NCI-H1436 (cell line): Measurements from ENCODE around the gene MLYCD.

ENCODE experiments used
- DNase-seq: peaks from one replicate; lab custom pipeline; 2025; lab: John Stamatoyannopoulos, UW

The MLYCD gene

DNA sequence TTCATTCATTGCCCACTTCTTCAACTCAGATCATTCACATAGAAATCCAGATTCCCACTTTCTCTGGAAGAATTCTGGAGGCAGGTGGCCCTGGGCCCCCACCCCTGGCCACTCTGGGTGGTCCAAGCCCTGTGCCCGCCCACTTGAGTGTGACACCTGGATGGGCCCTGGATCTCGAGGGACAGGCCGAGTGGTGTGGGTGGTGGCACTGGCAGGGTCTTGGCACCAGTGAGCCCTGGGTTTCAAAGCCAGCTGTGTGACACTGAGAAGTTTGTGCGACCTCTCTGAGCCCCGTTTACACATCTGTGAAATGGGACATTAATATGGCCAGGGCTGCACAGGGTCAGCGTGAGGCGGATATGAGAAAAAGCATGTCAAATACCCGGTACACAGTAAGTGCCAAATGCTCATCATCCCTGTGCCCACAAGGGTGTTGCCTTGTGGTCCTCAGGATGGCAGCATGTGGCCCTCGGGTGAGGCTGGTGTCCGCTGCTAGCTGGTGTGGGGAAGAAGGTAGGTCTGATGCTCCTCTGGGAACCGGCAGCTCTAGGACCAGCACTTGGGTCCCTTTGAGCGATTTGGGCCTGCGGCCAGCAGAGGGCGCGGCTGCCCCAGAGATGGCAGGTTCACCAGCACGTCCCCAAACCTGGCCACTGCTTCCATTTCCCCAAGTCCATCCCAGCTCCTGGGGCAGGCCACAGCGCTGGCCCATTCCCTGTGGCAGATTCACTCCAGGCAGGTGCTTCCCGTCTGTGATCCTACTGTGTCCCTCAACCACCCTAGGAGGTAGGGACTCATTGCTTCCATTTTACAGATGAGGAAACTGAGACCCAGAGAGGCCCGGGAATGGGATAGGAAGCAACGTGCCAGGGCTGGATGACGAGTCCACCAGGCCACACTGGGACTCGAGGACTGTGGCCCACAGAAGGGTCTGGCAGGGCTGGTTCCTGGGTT lies 57.7 kb downstream of the MLYCD start:
- DNase-seq, result peak; percentile 65

DNA sequence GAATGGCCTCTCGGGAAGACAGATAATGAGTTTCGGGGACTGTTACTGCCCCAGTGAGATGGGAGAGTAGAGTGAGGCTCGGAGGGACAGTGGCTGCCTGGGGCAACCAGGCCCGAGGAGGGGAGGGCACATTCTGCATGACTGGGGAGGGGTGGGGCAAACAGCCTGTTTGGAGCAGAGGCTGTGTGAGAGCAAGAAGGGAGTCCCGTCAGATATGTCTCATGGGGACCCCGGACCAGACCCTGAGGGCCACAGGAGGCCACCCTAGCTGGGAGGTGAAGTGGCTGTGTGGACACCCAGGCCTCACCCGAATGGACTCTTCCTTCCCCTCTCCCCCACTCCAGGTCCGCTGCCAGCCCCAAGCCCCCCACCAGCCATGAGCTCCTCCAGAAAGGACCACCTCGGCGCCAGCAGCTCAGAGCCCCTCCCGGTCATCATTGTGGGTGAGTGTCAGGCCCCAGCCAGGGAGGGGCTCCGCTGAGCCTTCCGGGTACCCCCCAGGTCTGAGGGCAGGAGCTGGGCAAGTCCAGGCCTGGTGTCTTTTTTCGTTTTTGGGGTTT lies 58.5 kb downstream of the MLYCD start:
- DNase-seq, result no peak

DNA sequence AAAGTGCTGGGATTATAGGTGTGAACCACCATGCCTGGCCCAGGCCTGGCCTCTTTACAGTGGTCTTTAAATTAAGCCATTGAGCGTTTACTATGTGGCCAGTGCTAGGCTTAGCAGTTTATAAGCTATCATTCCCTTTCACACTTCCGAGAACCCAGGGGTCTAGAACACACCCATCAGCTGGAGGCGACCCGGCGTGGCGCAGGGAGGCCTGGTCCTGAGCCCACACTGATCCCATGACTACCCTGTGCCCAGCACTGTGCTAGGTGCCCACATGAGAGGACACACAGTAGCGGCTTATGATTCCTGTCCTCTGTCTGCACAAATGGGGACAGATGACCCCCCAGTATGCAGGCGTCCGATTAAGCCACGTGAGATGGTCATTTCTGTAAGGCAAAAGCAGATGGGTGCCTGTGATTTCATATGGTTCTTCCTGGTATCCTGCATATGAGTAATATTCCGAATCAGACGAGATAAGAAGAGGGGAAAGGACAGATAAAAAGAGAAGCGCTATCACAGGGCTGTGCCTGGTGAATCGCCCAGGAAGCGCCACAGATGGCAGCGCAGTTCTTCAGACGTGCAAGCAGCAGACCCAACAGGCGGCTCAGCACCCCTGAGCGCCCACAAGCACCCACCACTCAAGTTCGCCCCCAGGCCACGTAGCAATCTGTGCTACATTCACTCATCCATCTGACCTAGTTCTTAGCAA lies 59.4 kb downstream of the MLYCD start:
- DNase-seq, result no peak

DNA sequence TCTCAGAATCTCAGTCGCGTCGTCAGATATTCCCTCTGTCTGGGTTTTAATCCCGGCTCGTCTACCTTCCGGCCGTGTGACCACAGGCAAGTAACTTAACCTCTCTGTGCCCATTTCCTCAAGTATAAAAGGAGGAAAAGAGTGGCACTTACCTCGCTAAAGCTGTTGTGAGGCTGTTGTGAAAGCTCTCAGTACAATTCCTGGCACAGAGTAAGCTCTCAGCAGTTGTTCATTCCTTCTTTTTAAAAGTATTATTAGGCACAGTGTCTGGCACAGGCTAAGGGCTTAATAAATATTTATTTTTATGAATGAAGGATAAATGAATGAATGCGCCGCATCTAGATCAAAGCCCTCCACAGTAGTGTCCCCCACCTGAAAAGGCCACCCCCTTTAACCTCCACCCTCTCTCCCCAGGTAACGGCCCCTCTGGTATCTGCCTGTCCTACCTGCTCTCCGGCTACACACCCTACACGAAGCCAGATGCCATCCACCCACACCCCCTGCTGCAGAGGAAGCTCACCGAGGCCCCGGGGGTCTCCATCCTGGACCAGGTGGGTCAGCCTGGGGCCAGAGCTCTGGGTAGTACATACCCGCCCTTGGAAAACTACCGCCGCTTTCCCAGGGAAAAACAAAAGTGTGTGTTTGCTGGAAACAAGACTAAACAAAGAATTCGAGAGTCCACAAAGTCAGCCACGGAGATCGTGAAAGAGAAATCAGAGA lies 60.1 kb downstream of the MLYCD start:
- no peak for DNase-seq

DNA sequence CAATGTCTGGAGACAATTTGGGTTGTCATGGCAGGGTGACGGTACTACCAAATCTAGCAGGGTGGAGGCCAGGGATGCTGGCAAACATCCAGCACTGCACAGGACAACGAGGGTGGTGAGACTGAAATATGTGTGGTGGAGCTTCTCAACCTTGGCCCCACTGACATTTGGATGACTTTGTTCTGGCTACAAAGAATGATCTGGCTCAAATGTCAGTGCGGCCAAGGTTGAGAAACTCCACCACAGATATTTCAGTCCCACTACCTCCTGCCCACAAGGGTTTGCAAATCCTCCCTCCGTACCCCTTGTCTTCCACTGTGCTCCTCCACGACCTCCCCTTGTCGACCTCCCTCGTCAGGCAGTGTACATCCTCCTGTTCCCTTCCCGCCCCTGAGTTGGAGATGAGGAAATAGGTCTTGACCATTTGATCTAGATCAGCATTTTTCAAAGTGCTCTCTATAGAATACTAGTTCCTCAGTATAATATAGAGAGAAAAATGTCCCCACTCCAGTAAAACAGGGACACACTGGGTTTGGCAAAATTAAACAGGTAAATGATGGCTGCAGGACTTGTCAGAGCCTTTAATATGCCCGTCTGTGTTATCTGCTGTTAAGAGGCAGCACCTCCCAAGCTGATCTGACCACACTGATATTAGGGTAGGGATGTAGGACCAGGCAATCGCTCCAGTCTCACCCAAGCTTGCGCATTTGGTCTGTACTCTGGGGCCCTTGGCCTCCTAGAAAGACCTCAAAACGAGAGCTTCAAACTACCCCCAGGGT lies 60.9 kb downstream of the MLYCD start:
- DNase-seq, result no peak

DNA sequence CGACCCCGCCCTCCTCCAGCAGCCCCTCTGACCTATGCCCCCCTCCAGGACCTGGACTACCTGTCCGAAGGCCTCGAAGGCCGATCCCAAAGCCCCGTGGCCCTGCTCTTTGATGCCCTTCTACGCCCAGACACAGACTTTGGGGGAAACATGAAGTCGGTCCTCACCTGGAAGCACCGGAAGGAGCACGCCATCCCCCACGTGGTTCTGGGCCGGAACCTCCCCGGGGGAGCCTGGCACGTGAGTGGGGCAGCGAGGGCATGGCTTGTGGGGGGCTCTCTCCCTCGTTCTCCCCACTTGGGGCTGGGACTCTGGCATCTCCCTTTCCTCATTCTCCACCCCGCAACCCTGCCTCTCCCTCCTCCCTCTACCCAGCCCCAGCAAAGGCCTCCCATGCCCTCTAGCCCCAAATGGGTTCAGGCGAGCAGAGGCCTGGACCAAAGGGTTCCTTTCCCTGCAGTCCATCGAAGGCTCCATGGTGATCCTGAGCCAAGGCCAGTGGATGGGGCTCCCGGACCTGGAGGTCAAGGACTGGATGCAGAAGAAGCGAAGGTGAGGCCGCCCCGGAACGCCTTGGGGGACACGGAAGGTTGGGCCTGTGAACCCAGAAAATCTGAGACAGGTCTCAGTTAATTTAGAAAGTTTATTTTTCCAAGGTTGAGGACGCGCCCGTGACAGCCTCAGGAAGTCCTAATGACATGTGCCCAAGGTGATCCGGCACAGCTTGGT lies 61.8 kb downstream of the MLYCD start:
- no peak for DNase-seq

DNA sequence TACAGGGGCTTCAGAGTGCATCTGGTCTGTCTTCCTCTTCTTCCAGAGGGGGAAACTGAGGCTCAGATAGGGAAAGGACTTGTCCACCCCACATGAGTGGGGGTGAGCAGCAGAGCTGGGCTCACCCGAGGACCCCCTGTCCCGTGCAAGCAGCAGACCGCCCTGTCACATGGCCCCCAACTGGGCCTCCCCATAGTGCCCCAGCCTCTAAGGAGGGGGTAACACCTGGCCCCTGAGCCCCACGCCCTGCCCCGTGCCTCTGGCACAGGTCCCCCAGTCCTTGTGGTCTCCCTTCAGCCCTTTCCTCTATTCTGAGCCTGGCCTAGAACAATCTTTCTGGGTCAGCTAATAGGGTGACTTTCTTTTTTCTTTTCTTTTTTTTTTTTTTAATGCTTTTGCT lies 62.7 kb downstream of the MLYCD start:
- no peak for DNase-seq

DNA sequence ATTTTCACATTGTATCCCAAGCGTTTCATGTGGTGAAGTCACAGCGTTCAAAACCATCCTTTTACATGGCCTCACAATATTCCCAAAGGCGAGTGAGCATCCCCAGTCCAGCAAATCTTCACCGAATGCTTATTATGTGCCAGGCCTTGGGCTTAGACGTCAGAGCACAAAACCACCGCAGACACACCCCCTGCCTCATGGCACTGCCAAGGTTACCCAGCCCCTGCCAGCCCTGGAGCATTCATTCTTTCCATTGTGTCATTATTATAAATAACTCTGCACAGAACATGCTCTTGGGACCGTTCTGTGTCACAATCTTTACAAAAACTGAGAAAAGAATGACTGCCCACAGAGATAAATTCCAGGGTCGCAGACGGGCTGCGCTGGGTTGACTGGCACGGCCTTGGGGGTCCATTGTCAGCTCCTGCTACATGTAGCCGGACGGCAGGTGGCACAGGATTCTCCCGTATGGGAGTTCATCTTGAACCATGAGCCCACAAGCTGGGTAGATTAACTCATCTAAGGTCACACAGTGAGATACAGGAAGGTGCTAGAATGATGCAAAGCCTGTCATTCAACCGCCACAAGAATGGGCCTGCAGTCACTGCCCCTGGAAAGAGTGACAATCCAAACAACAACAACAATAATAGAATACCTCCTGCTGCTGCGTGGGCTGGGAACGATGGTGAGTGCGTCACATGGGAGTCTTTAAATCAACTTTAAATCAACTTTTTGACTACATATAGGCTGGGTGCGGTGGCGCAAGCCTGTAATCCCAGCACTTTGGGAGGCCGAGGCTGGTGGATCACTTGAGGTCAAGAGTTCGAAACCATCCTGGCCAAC lies 64.6 kb downstream of the MLYCD start:
- DNase-seq, result no peak

DNA sequence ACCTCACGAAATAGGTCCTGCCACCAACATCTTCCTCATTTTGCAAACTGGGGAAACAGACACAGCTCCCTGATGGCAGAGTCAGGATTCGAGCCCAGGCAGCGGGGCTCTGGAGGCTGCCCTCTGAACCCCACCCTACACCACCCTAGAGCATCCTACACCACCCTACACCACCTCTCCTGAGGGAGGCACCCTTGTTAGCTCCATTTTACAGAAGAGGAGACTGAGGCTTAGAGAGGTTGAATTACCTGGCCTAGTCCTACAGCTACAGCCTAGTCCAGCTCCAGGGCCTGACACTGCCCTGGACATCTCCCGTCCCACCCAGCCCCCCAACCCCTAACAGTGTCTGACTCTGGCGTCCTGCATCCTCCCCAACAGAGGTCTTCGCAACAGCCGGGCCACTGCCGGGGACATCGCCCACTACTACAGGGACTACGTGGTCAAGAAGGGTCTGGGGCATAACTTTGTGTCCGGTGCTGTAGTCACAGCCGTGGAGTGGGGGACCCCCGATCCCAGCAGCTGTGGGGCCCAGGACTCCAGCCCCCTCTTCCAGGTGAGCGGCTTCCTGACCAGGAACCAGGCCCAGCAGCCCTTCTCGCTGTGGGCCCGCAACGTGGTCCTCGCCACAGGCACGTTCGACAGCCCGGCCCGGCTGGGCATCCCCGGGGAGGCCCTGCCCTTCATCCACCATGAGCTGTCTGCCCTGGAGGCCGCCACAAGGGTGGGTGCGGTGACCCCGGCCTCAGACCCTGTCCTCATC lies 65.9 kb downstream of the MLYCD start:
- no peak for DNase-seq

DNA sequence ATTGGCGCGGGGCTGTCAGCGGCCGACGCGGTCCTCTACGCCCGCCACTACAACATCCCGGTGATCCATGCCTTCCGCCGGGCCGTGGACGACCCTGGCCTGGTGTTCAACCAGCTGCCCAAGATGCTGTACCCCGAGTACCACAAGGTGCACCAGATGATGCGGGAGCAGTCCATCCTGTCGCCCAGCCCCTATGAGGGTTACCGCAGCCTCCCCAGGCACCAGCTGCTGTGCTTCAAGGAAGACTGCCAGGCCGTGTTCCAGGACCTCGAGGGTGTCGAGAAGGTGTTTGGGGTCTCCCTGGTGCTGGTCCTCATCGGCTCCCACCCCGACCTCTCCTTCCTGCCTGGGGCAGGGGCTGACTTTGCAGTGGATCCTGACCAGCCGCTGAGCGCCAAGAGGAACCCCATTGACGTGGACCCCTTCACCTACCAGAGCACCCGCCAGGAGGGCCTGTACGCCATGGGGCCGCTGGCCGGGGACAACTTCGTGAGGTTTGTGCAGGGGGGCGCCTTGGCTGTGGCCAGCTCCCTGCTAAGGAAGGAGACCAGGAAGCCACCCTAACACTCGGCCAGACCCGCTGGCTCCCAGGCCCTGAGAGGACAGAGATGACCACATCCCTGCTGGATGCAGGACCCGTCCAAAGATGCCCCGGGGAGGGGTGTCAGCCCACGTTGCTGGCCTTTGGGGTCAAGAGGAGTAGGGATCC lies 66.7 kb downstream of the MLYCD start:
- no peak for DNase-seq

GRCh38 chr16:83966153-83966696 lies 67.3 kb downstream of the MLYCD start:
- DNase-seq, result no peak

DNA sequence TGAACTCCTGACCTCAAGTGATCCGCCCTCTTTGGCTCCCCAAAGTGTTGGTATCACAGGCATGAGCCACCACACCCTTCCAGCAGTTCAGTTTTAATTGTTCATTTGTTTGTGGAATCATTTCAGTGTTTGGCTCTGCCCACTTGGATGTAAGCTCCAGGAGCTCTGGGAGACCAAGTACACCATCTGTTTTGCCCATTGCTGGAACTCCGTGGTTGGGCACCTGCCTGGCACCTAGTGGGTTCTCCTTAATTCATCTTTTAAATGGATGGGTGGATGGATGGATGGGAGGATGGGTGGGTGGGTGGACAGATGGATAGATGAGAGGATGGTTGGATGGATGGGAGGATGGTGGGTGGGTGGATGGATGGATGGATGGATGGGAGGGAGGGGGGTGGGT lies 68.2 kb downstream of the MLYCD start:
- no peak for DNase-seq

GRCh38 chr16:83967838-83968305 lies 69.0 kb downstream of the MLYCD start, which contains the start of gene NECAB2:
Gene NECAB2 (plus strand): TSS chr16:83968244. CDS start chr16:83968649, 405 bp downstream.
- peak; percentile 31 for DNase-seq

DNA sequence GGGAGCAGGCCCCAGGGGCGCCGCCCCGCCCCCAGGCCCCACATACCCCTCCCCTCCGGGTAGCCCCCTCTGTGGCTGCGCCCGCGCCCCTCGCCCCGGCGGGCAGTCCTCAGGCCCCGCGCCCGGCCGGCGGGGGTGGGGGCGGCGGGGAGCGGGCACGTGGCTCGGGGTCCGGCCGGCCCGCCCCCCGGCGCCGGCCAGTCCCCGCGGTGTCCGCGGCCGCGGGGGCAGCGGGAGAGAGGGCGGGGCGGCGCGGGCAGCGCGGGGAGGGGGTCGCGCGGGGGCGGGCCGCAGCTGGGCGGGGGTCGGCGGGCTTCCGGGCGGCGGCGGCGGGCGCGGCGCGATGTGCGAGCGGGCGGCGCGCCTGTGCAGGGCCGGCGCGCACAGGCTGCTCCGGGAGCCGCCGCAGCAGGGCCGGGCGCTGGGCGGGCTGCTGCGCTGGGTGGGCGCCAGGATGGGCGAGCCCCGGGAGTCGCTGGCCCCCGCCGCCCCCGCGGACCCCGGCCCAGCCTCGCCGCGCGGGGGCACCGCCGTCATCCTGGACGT lies 69.5 kb downstream of the MLYCD start:
- no peak for DNase-seq

- no peak for DNase-seq
Observed at GRCh38 chr16:83968891-83969649, 70.2 kb downstream of the MLYCD start.

GRCh38 chr16:83969771-83970429 lies 71.0 kb downstream of the MLYCD start:
- DNase-seq, result no peak
